Measurements from ENCODE around the gene FHIT.

DNA sequence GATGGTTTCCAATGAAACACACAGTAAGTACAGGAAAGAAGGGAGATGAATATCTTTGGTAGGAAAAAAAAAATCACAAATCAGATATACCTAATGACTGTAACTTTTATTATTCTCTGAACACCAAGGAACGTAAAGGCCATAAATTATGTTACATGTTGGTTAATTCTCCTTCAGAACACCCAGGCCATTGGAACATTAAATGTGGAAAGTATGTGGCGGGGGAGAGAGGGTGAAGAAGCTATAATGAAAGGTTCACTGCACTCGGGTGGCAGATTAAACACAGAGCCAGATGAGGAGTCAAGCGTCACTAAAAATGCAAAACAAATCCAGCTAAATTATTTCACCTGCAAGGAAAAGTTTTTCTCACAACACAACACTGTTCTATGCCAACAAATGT, 193.8 kb downstream of the FHIT start:
- no peak for TF ChIP-seq TCF3 (IDR thresholded peaks at IDR 0.05; ENCODE audit: borderline replicate concordance, insufficient read depth, low read depth, low read length)
- no peak for TF ChIP-seq TBL1XR1 (IDR thresholded peaks at IDR 0.05; ENCODE audit: low read depth, low read length)
- TF ChIP-seq EZH2 (IDR thresholded peaks at IDR 0.05; ENCODE audit: borderline replicate concordance, control insufficient read depth, low read depth, low read length): no peak
- no peak for TF ChIP-seq EED (IDR thresholded peaks at IDR 0.05; ENCODE audit: low read depth)
- TF ChIP-seq POLR2AphosphoS5 (IDR thresholded peaks at IDR 0.05; ENCODE audit: low read length): no peak
- TF ChIP-seq ZNF217 (IDR thresholded peaks at IDR 0.05): no peak
